HG03342 (cell line): ENCODE data around the gene TESK2.
"Not testable (repeated sequence)": the region's sequence is repeated elsewhere in the genome, so short reads cannot be mapped to it uniquely, and the experiment has no call there.

ENCODE experiments used
- ATAC-seq: cut with Tn5 transposase; IDR thresholded peaks from one replicate; pipeline ENCODE4 v1.9.1; 2021; ENCODE audit warnings: mild to moderate bottlenecking, moderate library complexity; ENCODE audit not compliant: unreplicated experiment

Gene TESK2

GRCh38 chr1:45421935-45422334 lies 69.0 kb downstream of the TESK2 start:
- ATAC-seq, result no peak

DNA sequence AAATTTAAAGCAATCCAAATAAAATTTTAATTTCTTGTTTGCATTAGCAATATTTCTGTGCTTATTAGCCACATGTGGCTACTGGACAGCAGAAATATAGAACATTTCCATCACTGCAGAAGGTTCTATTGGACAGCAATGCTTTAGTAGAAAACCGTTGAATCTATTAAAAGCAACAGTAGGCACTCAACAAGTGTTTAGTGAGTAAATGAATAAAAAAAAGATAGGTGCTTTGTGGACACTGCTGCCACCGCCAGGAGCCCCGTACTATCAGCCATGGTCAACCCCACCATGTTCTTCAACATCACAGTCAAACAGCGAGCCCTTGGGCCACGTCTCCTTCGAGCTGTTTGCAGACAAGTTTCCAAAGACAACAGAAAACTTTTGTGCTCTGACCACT lies 76.2 kb downstream of the TESK2 start:
- ATAC-seq, result no peak

DNA sequence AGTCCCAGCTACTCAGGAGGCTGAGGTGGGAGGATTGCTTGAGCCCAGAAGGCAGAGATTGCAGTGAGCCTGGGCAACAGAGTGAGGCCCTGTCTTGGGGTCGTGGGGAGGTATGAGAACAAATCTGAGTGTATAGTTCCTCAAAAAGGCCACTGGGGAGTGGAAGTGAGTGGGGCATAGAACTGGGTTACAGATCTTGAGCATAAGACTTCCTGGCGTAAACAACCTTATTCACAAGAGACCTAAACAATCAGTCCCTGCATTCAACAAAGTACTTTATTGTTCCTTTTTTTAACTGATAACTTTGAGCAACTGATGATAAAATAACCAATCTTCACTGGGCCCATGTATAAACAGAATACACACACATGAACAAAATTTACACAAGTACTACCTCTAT lies 78.1 kb downstream of the TESK2 start:
- ATAC-seq, result no peak

DNA sequence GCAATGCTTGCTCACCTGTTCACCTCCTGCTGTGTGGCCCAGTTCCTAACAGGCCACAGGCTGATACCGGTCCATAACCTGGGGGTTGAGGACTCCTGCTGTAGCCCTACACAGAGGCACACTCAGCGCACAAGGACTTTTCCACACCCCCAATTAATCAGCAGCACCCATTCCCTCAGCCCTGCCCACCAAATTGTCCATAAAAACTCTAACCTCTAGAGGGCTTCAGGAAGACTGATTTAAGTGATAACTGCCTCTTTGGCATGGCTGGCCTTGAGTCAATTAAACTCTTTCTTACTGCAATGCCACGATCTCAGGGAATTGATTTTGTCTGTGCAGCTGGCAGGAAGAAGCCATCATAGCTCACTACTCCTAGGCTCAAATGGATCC lies 79.5 kb downstream of the TESK2 start:
- no peak for ATAC-seq

GRCh38 chr1:45410850-45411509 lies 80.0 kb downstream of the TESK2 start:
- no peak for ATAC-seq

GRCh38 chr1:45409276-45409675 lies 81.7 kb downstream of the TESK2 start:
- no peak for ATAC-seq

DNA sequence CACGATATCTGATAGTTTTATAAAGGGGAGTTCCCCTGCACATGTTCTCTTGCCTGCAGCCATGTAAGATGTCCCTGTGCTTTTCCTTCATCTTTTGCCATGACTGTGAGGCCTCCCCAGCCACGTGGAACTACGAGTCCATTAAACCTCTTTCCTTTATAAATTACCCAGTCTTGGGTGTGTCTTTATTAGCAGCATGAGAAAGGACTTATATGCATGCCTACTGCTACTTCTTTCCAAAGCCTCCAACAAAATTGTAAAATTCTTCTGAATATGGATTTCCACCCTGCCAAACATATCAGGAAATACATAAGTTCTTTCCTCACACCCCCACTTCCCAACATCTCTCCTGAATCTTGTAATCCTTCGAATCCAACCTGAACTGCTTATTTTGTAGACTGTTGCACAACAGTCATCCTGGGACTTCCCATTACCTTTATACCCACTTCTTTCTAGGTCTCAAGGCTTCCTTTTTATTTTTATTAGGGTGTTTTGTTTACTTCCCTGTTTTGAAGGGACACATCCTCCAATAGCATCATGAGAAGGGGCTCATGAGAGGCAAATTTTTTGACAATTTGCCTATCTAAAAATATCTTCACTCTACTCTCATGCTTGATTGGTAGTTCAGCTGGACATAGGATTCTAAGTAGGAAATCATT lies 83.2 kb downstream of the TESK2 start:
- no peak for ATAC-seq

GRCh38 chr1:45405636-45406035 lies 85.3 kb downstream of the TESK2 start:
- no peak for ATAC-seq

GRCh38 chr1:45403718-45404117 lies 87.2 kb downstream of the TESK2 start:
- no peak for ATAC-seq

DNA sequence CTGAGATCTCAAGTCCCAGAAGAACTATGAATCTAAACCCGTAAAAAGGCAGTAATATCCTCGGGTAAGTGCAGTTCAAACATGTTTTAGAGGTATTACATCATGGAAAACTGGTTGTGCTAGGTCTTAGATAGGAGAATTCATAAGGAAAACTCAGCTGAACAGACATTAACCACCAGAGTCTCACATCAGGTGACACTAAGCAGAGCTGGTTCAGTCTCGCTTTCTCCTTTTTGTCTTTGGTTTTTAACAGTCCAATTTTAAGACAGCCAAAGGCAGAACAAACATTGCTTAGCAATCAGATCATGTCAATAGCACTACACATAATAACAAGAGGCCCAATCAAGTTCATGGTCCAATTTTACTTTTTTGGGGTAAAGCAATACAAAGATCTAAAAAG lies 87.7 kb downstream of the TESK2 start:
- no peak for ATAC-seq

DNA sequence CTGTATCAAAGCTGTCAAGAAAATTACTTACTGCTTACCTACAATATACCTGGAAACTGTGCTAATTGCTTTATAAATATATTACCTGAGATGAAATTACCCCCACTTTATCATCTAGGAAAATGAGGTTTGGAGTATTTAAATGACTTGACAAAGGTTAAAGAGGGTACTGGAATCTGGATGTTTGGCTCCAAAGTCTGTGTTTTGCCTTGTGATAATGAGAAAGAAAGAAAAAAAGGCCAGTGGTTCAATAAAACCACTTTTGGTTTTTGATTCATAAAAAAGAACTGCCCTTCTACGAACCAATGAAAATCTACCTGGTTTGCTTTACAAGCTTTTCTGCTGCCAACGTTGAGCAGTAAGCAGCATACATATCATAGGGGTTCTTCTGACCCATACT lies 89.4 kb downstream of the TESK2 start:
- ATAC-seq, result no peak

DNA sequence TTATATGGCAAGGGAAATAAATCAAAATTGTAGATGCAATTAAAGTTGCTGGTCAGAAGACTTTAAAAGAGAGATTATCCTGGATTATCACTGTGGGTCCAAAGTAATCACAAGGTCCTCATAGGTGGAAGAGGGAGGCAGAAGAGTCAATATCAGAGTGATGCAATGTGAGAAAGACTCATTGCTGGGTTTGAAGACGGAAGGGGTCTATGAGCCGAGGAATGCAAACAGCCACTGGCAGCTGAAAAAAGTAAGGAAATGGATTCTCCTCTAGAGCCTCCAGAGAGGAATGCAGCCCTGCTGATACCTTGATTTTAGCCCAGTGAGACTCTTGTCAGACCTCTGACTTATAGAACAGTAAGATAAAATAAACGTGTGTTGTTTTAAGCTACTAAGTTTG lies 90.9 kb downstream of the TESK2 start:
- ATAC-seq, result no peak

GRCh38 chr1:45397285-45397684 lies 93.7 kb downstream of the TESK2 start:
- no peak for ATAC-seq

- no peak for ATAC-seq
Observed at GRCh38 chr1:45395582-45395981, 95.4 kb downstream of the TESK2 start.

DNA sequence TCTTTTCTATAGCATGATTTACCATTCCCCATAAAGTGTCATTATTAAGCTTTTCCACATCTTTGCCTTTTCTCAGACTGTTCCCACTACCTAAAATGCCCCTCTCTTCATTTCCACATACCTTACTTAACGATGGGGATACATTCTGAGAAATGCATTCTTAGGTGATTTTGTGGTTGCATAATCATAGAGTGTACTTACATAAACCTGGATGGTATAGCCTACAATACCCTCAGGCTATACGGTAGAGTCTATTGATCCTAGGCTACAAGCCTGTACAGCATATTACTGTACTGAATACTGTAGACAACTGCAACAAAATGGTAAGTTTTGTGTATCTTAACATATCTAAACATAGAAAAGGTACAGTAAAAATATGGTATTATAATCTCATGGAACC lies 95.9 kb downstream of the TESK2 start:
- ATAC-seq, result no peak

GRCh38 chr1:45394342-45394741 lies 96.6 kb downstream of the TESK2 start:
- peak; percentile 79 for ATAC-seq

GRCh38 chr1:45393718-45394302 lies 97.2 kb downstream of the TESK2 start:
- peak; percentile 65 for ATAC-seq

GRCh38 chr1:45386219-45386618 lies 104.7 kb downstream of the TESK2 start:
- no peak for ATAC-seq

DNA sequence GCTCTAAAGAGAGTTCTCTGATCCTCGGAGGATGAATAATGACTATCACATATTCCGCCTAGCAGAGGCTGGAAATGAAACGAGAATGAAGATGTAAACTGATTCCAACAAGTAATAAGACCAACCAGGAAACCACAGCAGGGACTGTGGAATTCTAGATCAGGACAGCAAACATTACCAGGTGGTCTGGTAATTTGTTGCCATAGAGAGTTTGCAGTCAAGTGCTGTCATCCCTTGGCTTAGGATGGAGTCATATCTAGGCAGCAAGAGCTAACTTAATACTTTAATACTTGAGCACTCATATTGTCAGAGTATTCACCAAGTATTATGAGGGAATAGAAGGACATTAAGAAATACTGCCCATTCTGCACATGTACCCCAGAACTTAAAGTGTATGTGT lies 105.7 kb downstream of the TESK2 start:
- no peak for ATAC-seq

GRCh38 chr1:45384213-45384612 lies 106.8 kb downstream of the TESK2 start:
- not testable (repeated sequence) for ATAC-seq

GRCh38 chr1:45383191-45383590 lies 107.8 kb downstream of the TESK2 start:
- no peak for ATAC-seq

- ATAC-seq, result no peak
Observed at GRCh38 chr1:45381243-45381642, 109.7 kb downstream of the TESK2 start.

DNA sequence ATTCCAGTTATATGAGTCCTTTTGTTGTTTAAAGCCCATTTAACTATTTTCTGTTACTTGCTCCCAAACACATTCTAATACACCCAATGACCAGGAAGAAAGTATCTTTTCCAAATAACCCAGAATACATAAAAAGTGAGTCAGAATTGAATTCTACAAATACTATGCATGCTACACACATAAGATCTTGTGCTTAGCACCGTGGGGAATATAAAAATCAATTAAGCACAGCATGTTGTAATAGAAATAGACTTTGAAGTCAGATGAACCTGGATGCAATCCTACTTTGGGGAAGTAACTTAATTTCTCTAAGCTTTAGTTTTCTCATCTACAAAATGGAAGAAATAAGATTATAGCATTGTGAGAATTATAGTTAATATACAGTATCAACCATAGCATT lies 110.2 kb downstream of the TESK2 start:
- ATAC-seq, result no peak
